HepG2 (cell line): ENCODE results near the gene ITCH. TPM values are rescaled to one million over a fixed set of nuclear protein-coding genes. Genes with fewer than 3 reads are reported as not detected.
A peak's percentile ranks its signal among the peaks of the same experiment; 100 is the strongest.

Experiments used
- BCLAF1 ChIP-seq: fragments of 450-650 bp; IDR thresholded peaks from 2 replicates; pipeline ENCODE4 v1.6.1; 2017; ENCODE audit warnings: mild to moderate bottlenecking
- HMG20A ChIP-seq: IDR thresholded peaks from 2 replicates; pipeline ENCODE4 v1.6.1; 2016; ENCODE audit warnings: borderline replicate concordance
- KIAA2018 ChIP-seq: sonication (generic); formaldehyde crosslinking; IDR thresholded peaks from 2 replicates; pipeline ENCODE4 v1.5.0; 2020; ENCODE audit warnings: mild to moderate bottlenecking, missing genetic modification reagents, borderline replicate concordance
- NR2F6 ChIP-seq, 2 experiments: IDR thresholded peaks; 2 replicates each; pipeline ENCODE4 v1.6.1; 2016; ENCODE audit warnings: antibody characterized with exemption in 1 of 2, mild to moderate bottlenecking in 1 of 2
- PHF5A ChIP-seq: IDR thresholded peaks from one replicate; pipeline ENCODE4 v1.6.1; 2018; ENCODE audit warnings: low read depth, missing genetic modification reagents; ENCODE audit not compliant: unreplicated experiment
- ZNF142 ChIP-seq: sonication (generic); formaldehyde crosslinking; IDR thresholded peaks from 2 replicates; pipeline ENCODE4 v1.4.0; 2020; ENCODE audit warnings: missing genetic modification reagents
- ZNF207 ChIP-seq: fragments of 450-650 bp; IDR thresholded peaks from 2 replicates; pipeline ENCODE4 v1.6.1; 2016; ENCODE audit warnings: antibody characterized with exemption, borderline replicate concordance
- ZSCAN5A ChIP-seq: sonication (generic); formaldehyde crosslinking; IDR thresholded peaks from 2 replicates; pipeline ENCODE4 v1.8.0; 2022; ENCODE audit warnings: mild to moderate bottlenecking, missing genetic modification reagents, borderline replicate concordance
- polyA plus RNA-seq, 8 experiments: library from polyadenylated mRNA; depleted of rRNA in 3 of 8; stranded (reverse) in 7 of 8; unstranded in 1 of 8; fragments of >200 nt; fragmentation: Illumina TruSeq in 4 of 8; extraction: Trizol in 4 of 8; gene quantifications; 2 replicates each; pipeline versions ENCODE4 v1.2.1 to v1.2.3, GENCODE V29; 2011 to 2016; ENCODE audit warnings: low read depth in 4 of 8, missing spikeins in 1 of 8, mixed read lengths in 1 of 8; ENCODE audit not compliant: insufficient read depth in 1 of 8
- total RNA-seq, 5 experiments: library from RNA; depleted of rRNA; stranded (reverse); fragments of >200 nt; fragmentation: Illumina TruSeq; extraction: Trizol; gene quantifications; 2 replicates each; pipeline ENCODE4 v1.2.3, GENCODE V29; 2016; ENCODE audit warnings: low read depth in 1 of 5

The ITCH gene
- total and polyA plus RNA-seq, 2 of the 13 experiments (the other 11 are each of a cell fraction or from before 2014, with no cell fraction given) = 20.5 to 112 TPM

- TF ChIP-seq PHF5A (CRISPR knock-in tag) (peak; percentile 32), KIAA2018 (CRISPR knock-in tag) (no peak), HMG20A (CRISPR knock-in tag) (0 out of 2 replicates have a peak, but pooled peaks have one; percentile 14), NR2F6 (IDR thresholded peaks at IDR 0.05) (peak; percentile 79; the same call in 1 of the 2 replicates), NR2F6 (CRISPR knock-in tag; IDR thresholded peaks at IDR 0.05) (0 out of 2 replicates have a peak, but pooled peaks have one; percentile 55), ZNF142 (CRISPR knock-in tag) (no peak), ZSCAN5A (CRISPR knock-in tag) (no peak), BCLAF1 (no peak), ZNF207 (no peak)
These were observed 44.2 kb upstream of the ITCH start (continued) for GRCh38 chr20:34318609-34319443.
